HG03354 (cell line): Measurements from ENCODE around the gene CARHSP1.

Experiments used
- ATAC-seq: cut with Tn5 transposase; IDR thresholded peaks from one replicate; pipeline ENCODE4 v1.9.1; 2021; ENCODE audit warnings: mild to moderate bottlenecking; ENCODE audit not compliant: unreplicated experiment, poor library complexity, severe bottlenecking

Gene CARHSP1

GRCh38 chr16:8859913-8860881 is 8.6 kb downstream of the CARHSP1 start:
- no peak for ATAC-seq

GRCh38 chr16:8858994-8859912 is 9.6 kb downstream of the CARHSP1 start:
- no peak for ATAC-seq

DNA sequence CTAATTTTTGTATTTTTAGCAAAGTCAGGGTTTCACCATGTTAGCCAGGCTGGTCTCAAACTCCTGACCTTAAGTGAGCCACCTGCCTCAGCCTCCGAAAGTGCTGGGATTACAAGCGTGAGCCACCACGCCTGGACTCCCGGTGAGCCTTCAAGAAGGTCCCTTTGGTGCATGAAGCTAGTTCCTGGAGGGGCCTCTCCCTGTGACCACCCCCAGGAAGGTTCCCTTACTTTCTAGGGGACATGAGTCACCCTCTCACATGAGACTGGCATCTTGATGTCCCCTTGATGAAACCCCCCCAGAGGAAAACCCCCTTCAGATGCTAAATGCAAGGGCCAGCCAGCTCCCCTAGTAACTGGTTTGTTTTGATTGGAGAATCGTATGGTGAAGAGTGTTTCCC is 12.8 kb downstream of the CARHSP1 start:
- ATAC-seq, result no peak

DNA sequence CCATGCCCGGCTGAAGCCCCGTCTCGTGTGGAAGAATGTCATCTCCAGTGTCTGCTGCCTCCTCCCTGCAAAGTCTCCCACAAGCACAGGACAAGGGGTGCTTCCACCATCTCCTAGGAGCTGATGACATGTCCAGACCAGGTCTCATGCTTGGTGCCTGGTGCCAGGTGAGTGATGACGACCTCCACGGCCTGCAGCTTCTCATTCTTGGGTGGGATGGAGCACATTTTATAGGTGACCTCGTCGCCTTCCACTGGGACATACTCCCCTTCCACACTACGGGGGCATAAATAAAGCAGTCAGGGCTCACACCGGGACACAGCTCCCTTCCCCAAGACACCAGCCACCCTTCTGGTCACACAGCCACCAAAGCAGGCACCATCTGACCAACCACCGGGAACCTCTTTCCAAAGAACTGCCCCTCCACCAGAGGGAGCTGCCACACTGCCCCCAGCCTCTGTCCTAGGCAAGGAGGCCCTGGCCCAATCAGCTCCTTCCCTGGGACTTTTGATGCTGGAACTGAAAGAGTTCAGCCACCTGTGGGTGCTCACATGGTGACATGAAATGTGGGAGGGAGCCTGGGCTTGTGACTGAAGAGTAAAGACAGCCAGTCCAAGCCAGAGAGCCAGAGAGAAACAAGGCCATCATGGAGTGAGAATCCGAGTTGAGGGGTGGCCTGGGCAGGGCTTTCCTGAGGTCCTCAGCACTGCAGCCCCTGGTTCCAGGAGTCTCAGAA is 13.6 kb downstream of the CARHSP1 start:
- no peak for ATAC-seq

DNA sequence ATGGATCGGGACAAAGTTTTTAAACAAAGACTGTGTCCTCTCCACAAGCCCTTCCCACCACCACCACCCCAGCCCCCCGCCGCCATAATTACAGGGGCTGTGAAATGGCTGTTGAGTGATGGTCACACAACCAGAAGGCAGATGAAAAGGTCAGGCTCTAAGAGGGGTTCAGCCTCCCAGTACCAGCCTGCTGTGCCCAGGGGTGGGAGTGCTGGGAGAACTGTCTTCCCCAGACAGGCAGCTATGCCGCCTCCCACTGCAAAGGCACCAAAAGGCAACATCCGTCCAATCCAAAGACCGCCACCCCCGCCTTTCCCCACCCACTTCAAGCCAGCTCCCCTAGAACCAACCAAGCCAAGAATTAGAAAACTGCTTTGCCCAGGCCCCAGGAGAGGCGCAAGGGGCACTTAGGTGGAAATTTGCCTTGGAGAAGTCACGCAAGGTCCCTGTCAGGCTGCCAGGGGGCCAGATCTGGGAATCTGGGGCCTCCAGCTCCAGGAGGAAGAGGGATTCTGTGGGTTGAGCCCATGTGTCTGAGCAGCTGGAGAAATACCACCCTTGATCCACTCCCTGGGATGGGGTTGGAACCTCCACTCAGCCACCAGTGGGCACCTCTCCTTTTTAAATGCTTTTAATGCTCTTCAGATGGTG is 14.4 kb downstream of the CARHSP1 start:
- no peak for ATAC-seq

GRCh38 chr16:8853611-8854010 is 15.2 kb downstream of the CARHSP1 start:
- ATAC-seq, result no peak

GRCh38 chr16:8853150-8853549 is 15.7 kb downstream of the CARHSP1 start:
- ATAC-seq, result no peak

- no peak for ATAC-seq
Observed at GRCh38 chr16:8852534-8852933, 16.3 kb downstream of the CARHSP1 start.

- ATAC-seq, result no peak
Observed at GRCh38 chr16:8851761-8852403, 16.9 kb downstream of the CARHSP1 start.

- ATAC-seq, result no peak
Observed at GRCh38 chr16:8850279-8850885, 18.4 kb downstream of the CARHSP1 start.

DNA sequence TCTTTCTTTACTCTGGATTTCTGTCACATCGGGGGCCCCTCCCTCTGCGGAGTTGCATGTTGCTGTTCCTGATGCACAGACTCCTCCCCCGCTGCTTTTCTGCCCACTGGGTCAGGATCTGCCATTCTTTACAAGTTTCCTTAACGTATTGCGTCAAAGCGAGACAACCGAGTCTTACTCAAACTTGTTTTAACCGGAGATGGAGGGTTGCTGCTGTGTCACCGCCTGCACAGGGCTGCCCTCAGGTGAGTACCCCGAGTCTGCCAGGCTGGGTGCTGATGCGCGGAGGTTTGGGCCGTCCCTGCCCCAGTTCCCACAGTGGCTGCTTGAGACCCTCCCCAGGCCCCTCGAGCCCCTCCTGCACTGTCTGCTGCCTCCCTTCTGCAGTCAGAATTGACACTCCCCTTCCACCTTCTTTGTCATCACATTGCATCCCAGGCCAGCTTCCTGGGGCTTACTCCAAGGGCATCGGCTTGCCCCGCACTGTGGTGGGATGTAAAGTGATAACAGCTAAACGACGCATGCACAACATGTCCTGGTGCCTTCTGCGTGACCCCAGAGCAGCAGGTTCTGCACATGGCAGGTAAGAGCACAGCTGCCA is 19.3 kb downstream of the CARHSP1 start:
- no peak for ATAC-seq

DNA sequence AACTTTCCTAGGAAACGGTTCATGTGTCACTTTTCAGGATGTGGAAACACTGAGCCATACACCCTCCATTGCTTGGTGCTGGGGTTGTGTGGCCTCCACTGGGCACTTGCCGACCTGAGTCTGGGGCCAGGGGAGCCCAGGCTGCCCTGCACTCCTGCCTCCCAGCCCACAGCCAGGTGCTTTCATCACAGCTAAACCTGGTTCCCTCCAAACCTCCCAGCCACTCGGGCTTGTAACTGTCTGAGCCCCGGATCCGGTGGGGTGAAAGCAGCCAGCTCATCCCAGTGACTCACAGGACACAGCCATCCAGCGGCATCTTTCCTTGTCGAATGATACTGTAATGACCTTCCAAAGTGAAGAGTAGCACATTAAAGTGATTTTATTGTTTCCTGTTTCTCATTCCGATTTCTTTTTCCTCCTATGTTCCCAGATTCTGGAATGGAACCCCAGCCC is 19.8 kb downstream of the CARHSP1 start:
- ATAC-seq, result no peak

- ATAC-seq, result no peak
Observed at GRCh38 chr16:8848231-8848938, 20.4 kb downstream of the CARHSP1 start.

GRCh38 chr16:8847623-8848022 is 21.2 kb downstream of the CARHSP1 start:
- ATAC-seq, result no peak

DNA sequence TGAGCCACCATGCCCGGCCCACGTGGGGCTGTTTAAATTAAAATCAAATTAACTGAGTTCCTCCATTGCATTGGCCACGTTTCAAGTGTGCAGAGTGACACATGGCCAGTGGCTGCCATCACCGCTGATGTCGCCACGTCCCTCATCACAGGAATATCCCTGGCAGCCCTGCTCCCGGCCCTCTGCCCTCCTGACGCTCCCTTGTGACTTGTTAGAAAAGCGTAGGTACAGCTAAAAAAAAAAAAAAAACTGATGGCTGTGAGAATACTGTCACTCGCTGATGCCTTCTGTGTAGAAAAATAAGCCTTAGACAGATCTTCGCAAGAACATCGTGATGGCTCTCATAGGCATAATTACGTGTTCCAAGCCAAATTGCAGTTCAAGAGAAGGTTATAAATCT is 21.7 kb downstream of the CARHSP1 start:
- ATAC-seq, result no peak

DNA sequence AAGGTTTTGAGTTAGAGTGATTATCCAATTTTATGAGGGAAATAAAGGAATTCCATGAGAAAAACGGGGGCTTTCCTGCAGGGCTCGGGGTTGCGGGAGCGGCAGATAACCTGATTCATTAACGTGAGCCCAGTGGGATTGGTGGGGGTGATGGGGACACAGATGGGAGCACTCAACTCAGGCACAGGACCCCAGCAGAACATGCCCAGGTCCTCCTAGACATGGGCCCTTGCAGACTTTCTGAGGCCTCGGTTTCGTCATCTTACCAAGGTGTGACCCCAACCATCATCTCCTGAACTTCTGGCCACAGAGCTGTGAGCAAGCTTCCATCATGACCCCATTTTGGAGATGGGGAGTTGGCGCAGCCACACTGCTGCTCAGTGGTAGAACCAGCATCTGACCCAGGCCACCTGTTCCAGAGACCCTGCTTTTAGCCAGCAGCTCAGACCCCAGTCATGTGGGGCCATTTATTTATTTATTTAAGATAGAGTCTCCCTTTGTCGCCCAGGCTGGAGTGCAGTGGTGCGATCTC is 22.3 kb downstream of the CARHSP1 start:
- ATAC-seq, result no peak

DNA sequence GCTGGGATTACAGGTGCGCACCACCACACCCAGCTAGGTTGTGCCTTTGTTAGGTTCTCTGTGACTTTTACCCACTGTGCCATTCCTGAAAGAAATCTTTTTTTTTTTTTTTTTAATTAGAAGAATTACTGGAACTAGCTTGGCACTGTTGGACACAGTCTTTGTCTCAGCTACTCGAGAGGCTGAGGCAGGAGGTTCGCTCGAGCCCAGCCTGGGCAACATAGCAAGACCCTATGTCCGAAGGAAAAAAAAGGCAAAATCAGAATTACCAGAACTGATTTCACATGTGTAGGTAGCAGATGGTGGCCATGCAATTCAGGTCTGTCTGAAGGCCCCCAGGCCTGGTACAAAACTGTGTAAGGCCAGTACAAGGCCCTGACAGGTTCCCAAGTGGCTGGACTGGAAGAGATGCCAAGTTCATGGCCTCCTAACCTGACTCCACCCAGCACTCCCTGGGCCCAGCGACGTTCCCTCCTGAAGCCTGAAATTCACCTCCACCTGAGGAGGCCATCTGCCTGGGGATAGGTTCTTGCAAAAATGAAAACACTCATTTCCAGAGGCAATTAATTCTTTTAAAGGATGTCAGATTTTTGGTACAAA is 23.0 kb downstream of the CARHSP1 start:
- ATAC-seq, result no peak
